HEK293 (cell line): ENCODE results near the gene FAM20B.

Experiments
- CTCF ChIA-PET: fragments of 350-600 bp; formaldehyde crosslinking; extraction: SDS; loops from one replicate; lab custom pipeline; 2021; ENCODE audit warnings: antibody characterized with exemption; lab: Yijun Ruan, JAX
- POLR2A ChIA-PET: fragments of 300-600 bp; formaldehyde crosslinking; extraction: SDS; loops from one replicate; lab custom pipeline; 2020; ENCODE audit warnings: antibody characterized with exemption, inconsistent platforms; lab: Yijun Ruan, JAX
- H3K27ac ChIP-seq: fragments of 200-500 bp; sonication (Bioruptor generic); 2 replicates; pipeline ENCODE4 v1.5.1; 2014; ENCODE audit warnings: low read depth, low read length, control low read depth, inconsistent platforms; ENCODE audit errors: extremely low read depth
- H3K36me3 ChIP-seq, 2 experiments: fragments of 200-500 bp in 1 of 2; sonication (Bioruptor generic) in 1 of 2; 1 replicate in 1 of 2; 2 replicates in 1 of 2; pipeline ENCODE4 v1.5.1; 2014 to 2017; ENCODE audit warnings: inconsistent platforms in 2 of 2, low read length in 2 of 2; ENCODE audit not compliant: control insufficient read depth in 2 of 2, insufficient read depth in 1 of 2
- H3K4me1 ChIP-seq: fragments of 200-500 bp; sonication (Bioruptor generic); 2 replicates; pipeline ENCODE4 v1.5.1; 2014; ENCODE audit warnings: mild to moderate bottlenecking, low read length, inconsistent platforms; ENCODE audit not compliant: control insufficient read depth, insufficient read depth
- H3K4me3 ChIP-seq: 2 replicates; pipeline ENCODE4 v1.5.1; 2011; ENCODE audit warnings: low read depth, mild to moderate bottlenecking, control low read depth, low read length, moderate library complexity
- H3K9me3 ChIP-seq: fragments of 200-500 bp; sonication (Bioruptor generic); 2 replicates; pipeline ENCODE4 v1.5.1; 2014; ENCODE audit warnings: low read depth, low read length, inconsistent platforms; ENCODE audit not compliant: control insufficient read depth, insufficient read depth
- HOXA7 ChIP-seq: sonication (generic); formaldehyde crosslinking; IDR thresholded peaks from 2 replicates; pipeline ENCODE4 v1.8.1; 2022; ENCODE audit warnings: missing genetic modification reagents, borderline replicate concordance
- PRDM1 ChIP-seq: fragments of 450-650 bp; formaldehyde crosslinking; IDR thresholded peaks from 2 replicates; pipeline ENCODE4; 2016; ENCODE audit warnings: missing biosample characterization, missing genetic modification characterization
- SETDB1 ChIP-seq: IDR thresholded peaks from one replicate; pipeline ENCODE4 v1.6.1; 2017; ENCODE audit warnings: mild to moderate bottlenecking, low read length, moderate library complexity, mixed read lengths; ENCODE audit not compliant: insufficient read length
- ZBTB48 ChIP-seq: fragments of 450-650 bp; formaldehyde crosslinking; IDR thresholded peaks from 2 replicates; pipeline ENCODE4 v1.5.1; 2016; ENCODE audit warnings: missing biosample characterization, missing genetic modification characterization
- ZNF157 ChIP-seq: fragments of 450-650 bp; formaldehyde crosslinking; IDR thresholded peaks from 2 replicates; pipeline ENCODE4 v1.5.1; 2016; ENCODE audit warnings: missing biosample characterization, missing genetic modification characterization
- ZNF202 ChIP-seq: fragments of 450-650 bp; formaldehyde crosslinking; IDR thresholded peaks from 2 replicates; pipeline ENCODE4 v1.5.1; 2016; ENCODE audit warnings: missing biosample characterization, missing genetic modification characterization, borderline replicate concordance
- ZNF266 ChIP-seq: fragments of 450-650 bp; formaldehyde crosslinking; IDR thresholded peaks from 2 replicates; pipeline ENCODE4 v1.5.1; 2016; ENCODE audit warnings: missing biosample characterization, missing genetic modification characterization, low read depth
- ZNF324 ChIP-seq: fragments of 450-650 bp; formaldehyde crosslinking; IDR thresholded peaks from 2 replicates; pipeline ENCODE4 v1.5.1; 2016; ENCODE audit warnings: missing biosample characterization, missing genetic modification characterization
- ZNF473 ChIP-seq: fragments of 450-650 bp; formaldehyde crosslinking; IDR thresholded peaks from 2 replicates; pipeline ENCODE4 v1.5.1; 2017; ENCODE audit warnings: missing biosample characterization, missing genetic modification characterization
- ZNF596 ChIP-seq: fragments of 450-650 bp; IDR thresholded peaks from 2 replicates; pipeline ENCODE4 v1.5.0; 2018; ENCODE audit warnings: missing biosample characterization, mild to moderate bottlenecking, missing genetic modification characterization, moderate library complexity
- ZNF658 ChIP-seq: fragments of 450-650 bp; formaldehyde crosslinking; IDR thresholded peaks from 2 replicates; pipeline ENCODE4; 2016; ENCODE audit warnings: missing biosample characterization, missing genetic modification characterization
- ZNF707 ChIP-seq: fragments of 450-650 bp; formaldehyde crosslinking; IDR thresholded peaks from 2 replicates; pipeline ENCODE4 v1.5.1; 2016; ENCODE audit warnings: missing biosample characterization, missing genetic modification characterization
- ZNF768 ChIP-seq: fragments of 450-650 bp; formaldehyde crosslinking; IDR thresholded peaks from 2 replicates; pipeline ENCODE4 v1.5.1; 2018; ENCODE audit warnings: missing biosample characterization, mild to moderate bottlenecking, missing genetic modification characterization
- ZNF791 ChIP-seq: fragments of 450-650 bp; formaldehyde crosslinking; IDR thresholded peaks from 2 replicates; pipeline ENCODE4 v1.5.1; 2016; ENCODE audit warnings: missing biosample characterization, missing genetic modification characterization
- ZNF792 ChIP-seq: fragments of 450-650 bp; formaldehyde crosslinking; IDR thresholded peaks from 2 replicates; pipeline ENCODE4 v1.5.1; 2016; ENCODE audit warnings: missing biosample characterization, missing genetic modification characterization
- TF ChIP-seq, protein P1 (sequence below): fragments of 450-650 bp; formaldehyde crosslinking; IDR thresholded peaks from 2 replicates; pipeline ENCODE4 v1.5.0; 2017; ENCODE audit warnings: missing biosample characterization, missing genetic modification characterization, borderline replicate concordance
- TF ChIP-seq, protein P2 (sequence below): fragments of 450-650 bp; formaldehyde crosslinking; IDR thresholded peaks from 2 replicates; pipeline ENCODE4 v1.5.1; 2016; ENCODE audit warnings: missing biosample characterization, missing genetic modification characterization, borderline replicate concordance
- TF ChIP-seq, protein P3 (sequence below): fragments of 450-650 bp; formaldehyde crosslinking; IDR thresholded peaks from 2 replicates; pipeline ENCODE4 v1.5.1; 2016; ENCODE audit warnings: missing biosample characterization, missing genetic modification characterization
- TF ChIP-seq, protein P4 (sequence below): fragments of 450-650 bp; formaldehyde crosslinking; IDR thresholded peaks from 2 replicates; pipeline ENCODE4 v1.5.1; 2016; ENCODE audit warnings: missing biosample characterization, missing genetic modification characterization

FAM20B gene

DNA sequence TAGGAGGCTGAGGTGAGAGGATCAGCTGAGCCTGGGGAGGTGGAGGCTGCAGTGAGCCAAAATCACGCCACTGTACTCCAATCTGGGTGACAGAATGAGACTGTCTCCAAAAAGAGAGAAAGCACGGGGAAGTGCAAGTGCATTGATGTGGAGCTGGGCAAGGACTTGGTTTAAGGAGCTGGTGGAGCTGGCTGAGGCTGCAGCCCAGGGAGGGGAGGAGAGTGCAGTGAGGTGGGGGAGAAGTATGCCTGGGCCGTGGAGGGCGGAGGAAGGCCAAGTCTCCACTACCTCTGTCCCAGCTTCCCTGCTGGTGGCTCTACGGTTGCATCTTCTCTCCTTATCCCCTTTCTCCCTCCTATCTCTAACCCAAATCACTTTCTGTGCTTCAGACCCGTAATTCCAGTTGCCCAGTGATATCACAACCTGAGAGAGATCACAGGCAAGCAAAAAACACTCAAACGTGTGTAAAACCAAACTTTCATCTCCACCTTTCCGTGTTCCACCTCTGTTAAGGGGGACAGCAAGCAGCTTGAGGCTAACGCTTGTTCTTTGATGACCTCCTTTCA is 67.3 kb downstream of the FAM20B start:
- no peaks in the 10 kb centered on the region for H3K9me3 ChIP-seq
- ChIA-PET POLR2A (interaction anchor here (4.0 kb wide), 1 partner anchor 11 kb away, joined by 15 read pairs; the partner anchor contains the start of gene TOR3A), CTCF (no interaction called here)
- TF ChIP-seq PRDM1 (tag by site-specific recombination) (peak; percentile 68), HOXA7 (CRISPR knock-in tag) (no peak), ZNF596 (tag by site-specific recombination) (no peak), ZNF157 (no peak)
- H3K36me3 ChIP-seq = peaks cover 7 to 91% of the 10 kb centered on the region in 2 experiments
- H3K27ac ChIP-seq = no peak overlapping the region
- H3K4me1 ChIP-seq = no peaks in the 10 kb centered on the region
- no peak overlapping the region for H3K4me3 ChIP-seq

DNA sequence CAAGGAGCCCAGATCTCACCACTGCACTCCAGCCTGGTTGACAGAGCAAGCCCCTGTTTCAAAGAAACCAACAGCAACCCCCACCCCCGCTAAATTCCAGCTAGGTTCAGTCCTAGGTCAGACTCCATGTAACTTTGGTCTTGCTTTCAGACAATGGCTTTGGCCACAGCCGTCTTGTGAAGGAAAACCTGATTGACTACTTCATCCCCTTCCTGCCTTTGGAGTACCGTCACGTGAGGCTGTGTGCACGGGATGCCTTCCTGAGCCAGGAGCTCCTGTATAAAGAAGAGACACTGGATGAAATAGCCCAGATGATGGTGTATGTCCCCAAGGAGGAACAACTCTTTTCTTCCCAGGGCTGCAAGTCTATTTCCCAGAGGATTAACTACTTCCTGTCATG is 69.1 kb downstream of the FAM20B start:
- CTCF ChIA-PET = interaction anchor here (0.6 kb wide), 1 partner anchor 275 kb away, joined by 3 read pairs; no protein-coding TSS in a partner anchor
- Histone ChIP-seq H3K4me1 (no peaks in the 10 kb centered on the region), H3K36me3 (peaks cover 7 to 82% of the 10 kb centered on the region in 2 experiments)
- POLR2A ChIA-PET = no interaction called here
- TF ChIP-seq SETDB1 = no peak
- TF ChIP-seq, all 188 proteins: peak for 0
- no peaks in the 10 kb centered on the region for H3K9me3 ChIP-seq
- no peak overlapping the region for H3K4me3 ChIP-seq
- H3K27ac ChIP-seq = no peak overlapping the region

DNA sequence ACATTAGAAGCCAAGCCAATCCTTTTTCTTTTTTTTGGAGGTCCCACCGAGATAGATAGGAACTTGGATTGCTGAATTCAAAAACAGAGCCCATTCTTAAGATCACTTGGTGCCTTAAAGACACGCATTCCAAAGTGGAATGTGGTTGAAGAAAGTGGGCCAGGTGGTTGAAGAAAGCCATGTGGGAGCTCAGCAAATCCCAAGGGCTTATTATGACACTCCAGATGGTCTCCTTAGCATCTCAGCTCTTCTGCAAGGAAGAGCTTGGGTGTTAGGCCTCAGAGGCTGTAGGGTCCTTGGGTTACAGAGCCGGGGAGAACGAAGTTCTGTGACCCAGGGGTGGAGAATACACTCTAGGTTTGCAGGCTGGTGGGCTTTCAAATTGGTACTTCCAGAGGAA is 69.7 kb downstream of the FAM20B start:
- Histone ChIP-seq H3K36me3 (peaks cover 7 to 81% of the 10 kb centered on the region in 2 experiments), H3K4me1 (no peaks in the 10 kb centered on the region), H3K9me3 (no peaks in the 10 kb centered on the region), H3K4me3 (no peak overlapping the region), H3K27ac (no peak overlapping the region)
- ChIA-PET CTCF (interaction anchor here (0.6 kb wide), 1 partner anchor 275 kb away, joined by 3 read pairs; no protein-coding TSS in a partner anchor), POLR2A (no interaction called here)
- TF ChIP-seq ZNF768 (tag by site-specific recombination) = no peak
- no peak for TF ChIP-seq ZNF473 (tag by site-specific recombination)
- TF ChIP-seq ZNF707 (tag by site-specific recombination) = no peak
- TF ChIP-seq, protein P1, sequence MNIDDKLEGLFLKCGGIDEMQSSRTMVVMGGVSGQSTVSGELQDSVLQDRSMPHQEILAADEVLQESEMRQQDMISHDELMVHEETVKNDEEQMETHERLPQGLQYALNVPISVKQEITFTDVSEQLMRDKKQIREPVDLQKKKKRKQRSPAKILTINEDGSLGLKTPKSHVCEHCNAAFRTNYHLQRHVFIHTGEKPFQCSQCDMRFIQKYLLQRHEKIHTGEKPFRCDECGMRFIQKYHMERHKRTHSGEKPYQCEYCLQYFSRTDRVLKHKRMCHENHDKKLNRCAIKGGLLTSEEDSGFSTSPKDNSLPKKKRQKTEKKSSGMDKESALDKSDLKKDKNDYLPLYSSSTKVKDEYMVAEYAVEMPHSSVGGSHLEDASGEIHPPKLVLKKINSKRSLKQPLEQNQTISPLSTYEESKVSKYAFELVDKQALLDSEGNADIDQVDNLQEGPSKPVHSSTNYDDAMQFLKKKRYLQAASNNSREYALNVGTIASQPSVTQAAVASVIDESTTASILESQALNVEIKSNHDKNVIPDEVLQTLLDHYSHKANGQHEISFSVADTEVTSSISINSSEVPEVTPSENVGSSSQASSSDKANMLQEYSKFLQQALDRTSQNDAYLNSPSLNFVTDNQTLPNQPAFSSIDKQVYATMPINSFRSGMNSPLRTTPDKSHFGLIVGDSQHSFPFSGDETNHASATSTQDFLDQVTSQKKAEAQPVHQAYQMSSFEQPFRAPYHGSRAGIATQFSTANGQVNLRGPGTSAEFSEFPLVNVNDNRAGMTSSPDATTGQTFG (tag by site-specific recombination) = no peak
- TF ChIP-seq ZNF791 (tag by site-specific recombination) = no peak
- TF ChIP-seq ZNF202 = no peak
- TF ChIP-seq, protein P2, sequence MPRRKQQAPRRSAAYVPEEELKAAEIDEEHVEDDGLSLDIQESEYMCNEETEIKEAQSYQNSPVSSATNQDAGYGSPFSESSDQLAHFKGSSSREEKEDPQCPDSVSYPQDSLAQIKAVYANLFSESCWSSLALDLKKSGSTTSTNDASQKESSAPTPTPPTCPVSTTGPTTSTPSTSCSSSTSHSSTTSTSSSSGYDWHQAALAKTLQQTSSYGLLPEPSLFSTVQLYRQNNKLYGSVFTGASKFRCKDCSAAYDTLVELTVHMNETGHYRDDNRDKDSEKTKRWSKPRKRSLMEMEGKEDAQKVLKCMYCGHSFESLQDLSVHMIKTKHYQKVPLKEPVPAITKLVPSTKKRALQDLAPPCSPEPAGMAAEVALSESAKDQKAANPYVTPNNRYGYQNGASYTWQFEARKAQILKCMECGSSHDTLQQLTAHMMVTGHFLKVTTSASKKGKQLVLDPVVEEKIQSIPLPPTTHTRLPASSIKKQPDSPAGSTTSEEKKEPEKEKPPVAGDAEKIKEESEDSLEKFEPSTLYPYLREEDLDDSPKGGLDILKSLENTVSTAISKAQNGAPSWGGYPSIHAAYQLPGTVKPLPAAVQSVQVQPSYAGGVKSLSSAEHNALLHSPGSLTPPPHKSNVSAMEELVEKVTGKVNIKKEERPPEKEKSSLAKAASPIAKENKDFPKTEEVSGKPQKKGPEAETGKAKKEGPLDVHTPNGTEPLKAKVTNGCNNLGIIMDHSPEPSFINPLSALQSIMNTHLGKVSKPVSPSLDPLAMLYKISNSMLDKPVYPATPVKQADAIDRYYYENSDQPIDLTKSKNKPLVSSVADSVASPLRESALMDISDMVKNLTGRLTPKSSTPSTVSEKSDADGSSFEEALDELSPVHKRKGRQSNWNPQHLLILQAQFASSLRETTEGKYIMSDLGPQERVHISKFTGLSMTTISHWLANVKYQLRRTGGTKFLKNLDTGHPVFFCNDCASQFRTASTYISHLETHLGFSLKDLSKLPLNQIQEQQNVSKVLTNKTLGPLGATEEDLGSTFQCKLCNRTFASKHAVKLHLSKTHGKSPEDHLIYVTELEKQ (tag by site-specific recombination) = no peak
- TF ChIP-seq ZNF792 = no peak
- TF ChIP-seq, protein P3, sequence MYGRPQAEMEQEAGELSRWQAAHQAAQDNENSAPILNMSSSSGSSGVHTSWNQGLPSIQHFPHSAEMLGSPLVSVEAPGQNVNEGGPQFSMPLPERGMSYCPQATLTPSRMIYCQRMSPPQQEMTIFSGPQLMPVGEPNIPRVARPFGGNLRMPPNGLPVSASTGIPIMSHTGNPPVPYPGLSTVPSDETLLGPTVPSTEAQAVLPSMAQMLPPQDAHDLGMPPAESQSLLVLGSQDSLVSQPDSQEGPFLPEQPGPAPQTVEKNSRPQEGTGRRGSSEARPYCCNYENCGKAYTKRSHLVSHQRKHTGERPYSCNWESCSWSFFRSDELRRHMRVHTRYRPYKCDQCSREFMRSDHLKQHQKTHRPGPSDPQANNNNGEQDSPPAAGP = no peak
- TF ChIP-seq ZNF658 (tag by site-specific recombination) = no peak
- TF ChIP-seq ZNF324 (tag by site-specific recombination) = no peak
- TF ChIP-seq, protein P4, sequence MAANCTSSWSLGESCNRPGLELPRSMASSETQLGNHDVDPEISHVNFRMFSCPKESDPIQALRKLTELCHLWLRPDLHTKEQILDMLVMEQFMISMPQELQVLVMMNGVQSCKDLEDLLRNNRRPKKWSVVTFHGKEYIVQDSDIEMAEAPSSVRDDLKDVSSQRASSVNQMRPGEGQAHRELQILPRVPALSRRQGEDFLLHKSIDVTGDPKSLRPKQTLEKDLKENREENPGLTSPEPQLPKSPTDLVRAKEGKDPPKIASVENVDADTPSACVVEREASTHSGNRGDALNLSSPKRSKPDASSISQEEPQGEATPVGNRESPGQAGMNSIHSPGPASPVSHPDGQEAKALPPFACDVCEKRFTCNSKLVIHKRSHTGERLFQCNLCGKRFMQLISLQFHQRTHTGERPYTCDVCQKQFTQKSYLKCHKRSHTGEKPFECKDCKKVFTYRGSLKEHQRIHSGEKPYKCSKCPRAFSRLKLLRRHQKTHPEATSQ (tag by site-specific recombination) = no peak
- TF ChIP-seq ZBTB48 (tag by site-specific recombination) = no peak
- TF ChIP-seq ZNF266 (tag by site-specific recombination) = no peak
